Measurements from ENCODE around the gene IL17RE. TPM values are rescaled to one million over a fixed set of nuclear protein-coding genes. Genes with fewer than 3 reads are reported as not detected.
"Not testable (repeated sequence)": the region's sequence is repeated elsewhere in the genome, so short reads cannot be mapped to it uniquely, and the experiment has no call there.

IL17RE gene
- total and polyA plus RNA-seq, 9 of the 15 experiments (the other 6 are each of a cell fraction or from before 2014, with no cell fraction given): 0.32 to 1.9 (median 0.51) TPM; not detected in 4

DNA sequence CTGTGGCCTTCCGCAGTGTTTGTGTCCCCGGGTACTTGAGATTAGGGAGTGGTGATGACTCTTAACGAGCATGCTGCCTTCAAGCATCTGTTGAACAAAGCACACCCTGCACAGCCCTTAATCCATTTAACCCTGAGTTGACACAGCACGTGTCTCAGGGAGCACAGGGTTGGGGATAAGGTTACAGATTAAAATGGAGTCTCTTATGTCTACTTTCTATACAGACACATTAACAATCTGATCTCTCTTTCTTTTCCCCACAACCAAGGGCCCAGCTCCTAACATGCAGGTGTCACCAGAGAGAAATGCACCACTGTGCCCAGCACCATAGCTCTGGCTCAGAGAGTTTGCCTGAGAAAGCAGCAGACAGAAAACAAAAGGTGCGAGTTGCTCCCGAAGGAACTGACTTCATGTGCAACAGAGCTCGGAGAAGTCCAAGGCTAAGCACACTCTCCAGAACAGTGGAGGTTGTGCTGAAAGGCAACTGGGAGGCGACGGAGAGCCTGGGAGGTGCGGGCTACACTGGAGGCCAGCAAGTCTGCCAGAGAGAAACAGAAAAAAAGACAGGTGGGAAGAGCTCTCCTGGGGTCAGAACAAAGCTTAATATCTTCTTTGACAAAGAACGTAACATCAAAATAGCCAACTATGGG lies 48.2 kb upstream of the IL17RE start:
- BruUV-seq (replicated peaks); H3K27ac ChIP-seq (ENCODE audit: extremely low read depth, low read depth, low read length); H3K9me1 ChIP-seq (ENCODE audit: control insufficient read depth, insufficient read depth, low read length); H3K79me2 ChIP-seq (ENCODE audit: control insufficient read depth, insufficient read depth, low read length); H3K36me3 ChIP-seq (ENCODE audit: control insufficient read depth, insufficient read depth, low read length); H3K4me2 ChIP-seq (ENCODE audit: insufficient read depth, low read length); H3K4me1 ChIP-seq (replicated peaks in 1 of 2; ENCODE audit: control insufficient read depth in 2 of 2, insufficient read depth in 2 of 2, low read length in 2 of 2); intact Hi-C loops (cut with micrococcal nuclease); FAIRE-seq; in situ Hi-C loops (cut with MboI); DNase-seq (ENCODE audit: extremely low read depth in 1 of 4, low spot score in 3 of 4); H3K4me3 ChIP-seq; H3K27me3 ChIP-seq (ENCODE audit: control insufficient read depth in 2 of 2, insufficient read depth in 2 of 2, low read length in 2 of 2); H4K20me1 ChIP-seq (replicated peaks; ENCODE audit: control insufficient read depth, insufficient read depth, low read length); H3K9me3 ChIP-seq (replicated peaks; ENCODE audit: control insufficient read depth, insufficient read depth, low read depth, low read length); TF ChIP-seq NR4A1 (CRISPR knock-in tag; IDR thresholded peaks at IDR 0.05): not testable (repeated sequence)
- peak overlapping the region; percentile 55; the same call in 1 of the 2 replicates for H2AFZ ChIP-seq (ENCODE audit: low read depth, low read length)
- ChIA-PET POLR2A (interaction anchor here (0.6 to 2.4 kb wide), 4 partner anchors 10 to 129 kb away, joined by 3 to 5 read pairs (median 4); partner anchors contain the start of genes ARPC4 and TADA3), CTCF (ENCODE audit: low intra/inter-chr PET ratio) (interaction anchor here (0.6 kb wide), 1 partner anchor 474 kb away, joined by 3 read pairs; no protein-coding TSS in a partner anchor)
- TF ChIP-seq, protein P1, sequence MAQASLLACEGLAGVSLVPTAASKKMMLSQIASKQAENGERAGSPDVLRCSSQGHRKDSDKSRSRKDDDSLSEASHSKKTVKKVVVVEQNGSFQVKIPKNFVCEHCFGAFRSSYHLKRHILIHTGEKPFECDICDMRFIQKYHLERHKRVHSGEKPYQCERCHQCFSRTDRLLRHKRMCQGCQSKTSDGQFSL (CRISPR knock-in tag; IDR thresholded peaks at IDR 0.05): not testable (repeated sequence)
- TF ChIP-seq, protein P1 (tag; IDR thresholded peaks at IDR 0.05): 0 out of 4 replicates have a peak, but pooled peaks of 1 of the 2 experiments have one; percentile 37
- TF ChIP-seq, protein P2, sequence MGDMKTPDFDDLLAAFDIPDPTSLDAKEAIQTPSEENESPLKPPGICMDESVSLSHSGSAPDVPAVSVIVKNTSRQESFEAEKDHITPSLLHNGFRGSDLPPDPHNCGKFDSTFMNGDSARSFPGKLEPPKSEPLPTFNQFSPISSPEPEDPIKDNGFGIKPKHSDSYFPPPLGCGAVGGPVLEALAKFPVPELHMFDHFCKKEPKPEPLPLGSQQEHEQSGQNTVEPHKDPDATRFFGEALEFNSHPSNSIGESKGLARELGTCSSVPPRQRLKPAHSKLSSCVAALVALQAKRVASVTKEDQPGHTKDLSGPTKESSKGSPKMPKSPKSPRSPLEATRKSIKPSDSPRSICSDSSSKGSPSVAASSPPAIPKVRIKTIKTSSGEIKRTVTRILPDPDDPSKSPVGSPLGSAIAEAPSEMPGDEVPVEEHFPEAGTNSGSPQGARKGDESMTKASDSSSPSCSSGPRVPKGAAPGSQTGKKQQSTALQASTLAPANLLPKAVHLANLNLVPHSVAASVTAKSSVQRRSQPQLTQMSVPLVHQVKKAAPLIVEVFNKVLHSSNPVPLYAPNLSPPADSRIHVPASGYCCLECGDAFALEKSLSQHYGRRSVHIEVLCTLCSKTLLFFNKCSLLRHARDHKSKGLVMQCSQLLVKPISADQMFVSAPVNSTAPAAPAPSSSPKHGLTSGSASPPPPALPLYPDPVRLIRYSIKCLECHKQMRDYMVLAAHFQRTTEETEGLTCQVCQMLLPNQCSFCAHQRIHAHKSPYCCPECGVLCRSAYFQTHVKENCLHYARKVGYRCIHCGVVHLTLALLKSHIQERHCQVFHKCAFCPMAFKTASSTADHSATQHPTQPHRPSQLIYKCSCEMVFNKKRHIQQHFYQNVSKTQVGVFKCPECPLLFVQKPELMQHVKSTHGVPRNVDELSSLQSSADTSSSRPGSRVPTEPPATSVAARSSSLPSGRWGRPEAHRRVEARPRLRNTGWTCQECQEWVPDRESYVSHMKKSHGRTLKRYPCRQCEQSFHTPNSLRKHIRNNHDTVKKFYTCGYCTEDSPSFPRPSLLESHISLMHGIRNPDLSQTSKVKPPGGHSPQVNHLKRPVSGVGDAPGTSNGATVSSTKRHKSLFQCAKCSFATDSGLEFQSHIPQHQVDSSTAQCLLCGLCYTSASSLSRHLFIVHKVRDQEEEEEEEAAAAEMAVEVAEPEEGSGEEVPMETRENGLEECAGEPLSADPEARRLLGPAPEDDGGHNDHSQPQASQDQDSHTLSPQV (IDR thresholded peaks at IDR 0.05): peak; percentile 55; the same call in 1 of the 2 replicates
- TF ChIP-seq, protein P3, sequence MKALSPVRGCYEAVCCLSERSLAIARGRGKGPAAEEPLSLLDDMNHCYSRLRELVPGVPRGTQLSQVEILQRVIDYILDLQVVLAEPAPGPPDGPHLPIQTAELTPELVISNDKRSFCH (CRISPR knock-in tag; IDR thresholded peaks at IDR 0.05): not testable (repeated sequence)
- TF ChIP-seq, protein P3 (tag; IDR thresholded peaks at IDR 0.05): peak; percentile 71; the same call in 1 of the 2 replicates
- TF ChIP-seq NR4A1 (tag; IDR thresholded peaks at IDR 0.05): 0 out of 2 replicates have a peak, but pooled peaks have one; percentile 41
- 0 out of 2 replicates have a peak, but pooled peaks have one; percentile 18 for TF ChIP-seq L3MBTL2 (IDR thresholded peaks at IDR 0.05)
- 0 out of 4 replicates have a peak overlapping the region, but pooled peaks of 1 of the 2 experiments have one; percentile 63 for H3K9ac ChIP-seq (ENCODE audit: insufficient read depth in 1 of 2, low read depth in 2 of 2, low read length in 2 of 2)
- WGBS (ENCODE audit: insufficient coverage, low coverage, missing lambda C conversion rate): 55% methylated on average over 11 of the region's 11 CpGs
- peak; percentile 55 for ATAC-seq

Data from K562 (cell line).